Neural cell (in vitro differentiated cells): ENCODE results near the gene NXT2. TPM values are rescaled to one million over a fixed set of nuclear protein-coding genes. Genes with fewer than 3 reads are reported as not detected.

Experiments
- H2AFZ ChIP-seq: fragments of 200-600, 300-800 bp; sonication (generic), shearing (Covaris generic); 2 replicates; pipeline ENCODE4 v1.6.0; 2014; ENCODE audit warnings: low read depth, mild to moderate bottlenecking, antibody characterized with exemption, low read length, moderate library complexity
- H3F3A ChIP-seq: fragments of 200-600 bp; shearing (Covaris generic); 2 replicates; pipeline ENCODE4 v1.6.1; 2016; ENCODE audit warnings: mild to moderate bottlenecking, moderate library complexity, mixed read lengths, antibody characterized with exemption, low read length; ENCODE audit not compliant: insufficient read depth, poor library complexity, severe bottlenecking
- H3K27ac ChIP-seq: fragments of 200-600, 300-800 bp; sonication (generic), shearing (Covaris generic); 2 replicates; pipeline ENCODE4 v1.5.1; 2014; ENCODE audit warnings: mild to moderate bottlenecking, low read length, moderate library complexity
- H3K27me3 ChIP-seq: fragments of 300-800, 200-600 bp; sonication (generic), shearing (Covaris generic); 2 replicates; pipeline ENCODE4 v1.6.0; 2014; ENCODE audit warnings: mild to moderate bottlenecking, low read depth, low read length, moderate library complexity; ENCODE audit not compliant: insufficient read depth
- H3K36me3 ChIP-seq: fragments of 300-800, 200-600 bp; sonication (generic), shearing (Covaris generic); 2 replicates; pipeline ENCODE4 v1.5.1; 2014; ENCODE audit warnings: mild to moderate bottlenecking, antibody characterized with exemption, low read length, moderate library complexity; ENCODE audit not compliant: insufficient read depth
- H3K4me2 ChIP-seq: fragments of 300-800, 200-600 bp; sonication (generic), shearing (Covaris generic); 2 replicates; pipeline ENCODE4 v1.6.0; 2014; ENCODE audit warnings: mild to moderate bottlenecking, low read length
- H3K4me3 ChIP-seq: fragments of 300-800, 200-600 bp; sonication (generic), shearing (Covaris generic); 2 replicates; pipeline ENCODE4 v1.5.1; 2014; ENCODE audit warnings: mild to moderate bottlenecking, low read length, moderate library complexity
- H3K79me2 ChIP-seq: fragments of 200-600 bp; shearing (Covaris generic); replicated peaks from 2 replicates; pipeline ENCODE4 v1.6.0; 2014; ENCODE audit warnings: mild to moderate bottlenecking, low read length, moderate library complexity; ENCODE audit not compliant: insufficient read depth
- H3K9ac ChIP-seq: fragments of 300-800, 200-600 bp; sonication (generic), shearing (Covaris generic); 2 replicates; pipeline ENCODE4 v1.6.1; 2016; ENCODE audit warnings: mild to moderate bottlenecking, low read length, mixed read lengths
- H3K9me2 ChIP-seq: fragments of 200-600 bp; shearing (Covaris generic); 2 replicates; pipeline ENCODE4 v1.6.1; 2016; ENCODE audit warnings: mild to moderate bottlenecking, low read length, mixed read lengths; ENCODE audit not compliant: insufficient read depth
- H3K9me3 ChIP-seq: fragments of 200-600, 300-800 bp; sonication (generic), shearing (Covaris generic); 2 replicates; pipeline ENCODE4 v1.6.1; 2016; ENCODE audit warnings: mild to moderate bottlenecking, mixed run types, low read length, moderate library complexity, mixed read lengths
- H4K20me1 ChIP-seq: fragments of 200-600 bp; shearing (Covaris generic); 2 replicates; pipeline ENCODE4 v1.6.1; 2016; ENCODE audit warnings: mild to moderate bottlenecking, mixed run types; ENCODE audit not compliant: insufficient read depth
- CTCF ChIP-seq: fragments of 450-650 bp; IDR thresholded peaks from 2 replicates; pipeline ENCODE4 v1.5.1; 2014; ENCODE audit warnings: antibody characterized with exemption, mild to moderate bottlenecking, moderate library complexity; ENCODE audit not compliant: poor library complexity, severe bottlenecking
- EP300 ChIP-seq: fragments of 450-650 bp; conservative IDR thresholded peaks from 2 replicates; pipeline ENCODE4 v1.6.1; 2014; ENCODE audit warnings: antibody characterized with exemption, mild to moderate bottlenecking, moderate library complexity; ENCODE audit not compliant: poor library complexity, severe bottlenecking
- EZH2 ChIP-seq: fragments of 200-600, 300-800 bp; shearing (Covaris generic), sonication (generic); IDR thresholded peaks from 2 replicates; pipeline ENCODE4 v1.6.1; 2014; ENCODE audit warnings: antibody characterized with exemption, low read length, borderline replicate concordance, mild to moderate bottlenecking; ENCODE audit not compliant: insufficient read depth, poor library complexity, severe bottlenecking
- MXI1 ChIP-seq: fragments of 450-650 bp; conservative IDR thresholded peaks from 2 replicates; pipeline ENCODE4 v1.6.1; 2014; ENCODE audit warnings: antibody characterized with exemption, mild to moderate bottlenecking; ENCODE audit not compliant: poor library complexity, severe bottlenecking
- POLR2AphosphoS5 ChIP-seq: IDR thresholded peaks from 2 replicates; pipeline ENCODE4 v1.6.1; 2012
- RAD21 ChIP-seq: fragments of 450-650 bp; conservative IDR thresholded peaks from 2 replicates; pipeline ENCODE4 v1.6.1; 2014; ENCODE audit warnings: antibody characterized with exemption, mild to moderate bottlenecking, moderate library complexity
- REST ChIP-seq: IDR thresholded peaks from 2 replicates; pipeline ENCODE4 v1.6.1; 2012; ENCODE audit warnings: borderline replicate concordance
- SMC3 ChIP-seq: fragments of 450-650 bp; conservative IDR thresholded peaks from 2 replicates; pipeline ENCODE4 v1.6.1; 2014; ENCODE audit warnings: antibody characterized with exemption, mild to moderate bottlenecking, moderate library complexity; ENCODE audit not compliant: poor library complexity
- TAF1 ChIP-seq: IDR thresholded peaks from 2 replicates; pipeline ENCODE4 v1.6.1; 2012; ENCODE audit warnings: low read depth
- polyA plus RNA-seq: library from polyadenylated mRNA; depleted of rRNA; stranded (reverse); fragments of >200 nt; gene quantifications from 2 replicates; pipeline ENCODE4 v1.2.3, GENCODE V29; 2014

NXT2 gene
- polyA plus RNA-seq, 1 donor from 2014 or later: 2.0 TPM

GRCh38 chrX:109501176-109501575 is 35.5 kb upstream of the NXT2 start:
- no peak overlapping the region for H2AFZ ChIP-seq
- H4K20me1 ChIP-seq: no peaks in the 10 kb centered on the region
- no peaks in the 10 kb centered on the region for H3F3A ChIP-seq
- no peak overlapping the region for H3K9ac ChIP-seq
- TF ChIP-seq SMC3: no peak
- no peak for TF ChIP-seq RAD21
- TF ChIP-seq TAF1: no peak
- no peak for TF ChIP-seq EP300
- H3K9me3 ChIP-seq: no peaks in the 10 kb centered on the region
- H3K79me2 ChIP-seq: no peaks in the 10 kb centered on the region
- no peak overlapping the region for H3K4me2 ChIP-seq
- H3K4me3 ChIP-seq: no peak overlapping the region
- no peaks in the 10 kb centered on the region for H3K9me2 ChIP-seq
- no peaks in the 10 kb centered on the region for H3K27me3 ChIP-seq
- H3K27ac ChIP-seq: no peak overlapping the region
- no peaks in the 10 kb centered on the region for H3K36me3 ChIP-seq

GRCh38 chrX:109508915-109509314 is 27.7 kb upstream of the NXT2 start:
- no peak for TF ChIP-seq MXI1
- TF ChIP-seq TAF1: no peak
- no peak for TF ChIP-seq REST
- TF ChIP-seq CTCF: no peak
- TF ChIP-seq SMC3: no peak
- TF ChIP-seq RAD21: no peak
- no peak for TF ChIP-seq EZH2
- TF ChIP-seq EP300: no peak
- TF ChIP-seq POLR2AphosphoS5: no peak
- no peaks in the 10 kb centered on the region for H3K9me3 ChIP-seq
- H3K27me3 ChIP-seq: no peaks in the 10 kb centered on the region
- no peak overlapping the region for H2AFZ ChIP-seq
- H3K9me2 ChIP-seq: no peaks in the 10 kb centered on the region
- H3F3A ChIP-seq: no peaks in the 10 kb centered on the region
- H3K36me3 ChIP-seq: no peaks in the 10 kb centered on the region
- H3K4me2 ChIP-seq: no peak overlapping the region
- no peak overlapping the region for H3K9ac ChIP-seq
- H3K79me2 ChIP-seq: no peaks in the 10 kb centered on the region
- peak overlapping the region; percentile 20 for H3K27ac ChIP-seq
- H4K20me1 ChIP-seq: no peaks in the 10 kb centered on the region
- H3K4me3 ChIP-seq: no peak overlapping the region

GRCh38 chrX:109511113-109511512 is 25.5 kb upstream of the NXT2 start:
- no peaks in the 10 kb centered on the region for H4K20me1 ChIP-seq
- no peaks in the 10 kb centered on the region for H3F3A ChIP-seq
- no peaks in the 10 kb centered on the region for H3K27me3 ChIP-seq
- H3K36me3 ChIP-seq: no peaks in the 10 kb centered on the region
- no peak overlapping the region for H2AFZ ChIP-seq
- H3K4me3 ChIP-seq: no peak overlapping the region
- H3K27ac ChIP-seq: no peak overlapping the region
- H3K4me2 ChIP-seq: no peak overlapping the region
- H3K9me3 ChIP-seq: no peaks in the 10 kb centered on the region
- TF ChIP-seq POLR2AphosphoS5 (no peak), SMC3 (no peak), RAD21 (no peak), TAF1 (no peak), MXI1 (no peak)
- H3K9ac ChIP-seq: no peak overlapping the region
- no peaks in the 10 kb centered on the region for H3K9me2 ChIP-seq
- no peaks in the 10 kb centered on the region for H3K79me2 ChIP-seq
